HG03280 (cell line): Measurements from ENCODE around the gene HTD2.
"Not testable (repeated sequence)": the region's sequence is repeated elsewhere in the genome, so short reads cannot be mapped to it uniquely, and the experiment has no call there.

ENCODE experiments used
- ATAC-seq: cut with Tn5 transposase; IDR thresholded peaks from one replicate; pipeline ENCODE4 v1.9.1; 2021; ENCODE audit warnings: mild to moderate bottlenecking, moderate library complexity; ENCODE audit not compliant: unreplicated experiment

The HTD2 gene

DNA sequence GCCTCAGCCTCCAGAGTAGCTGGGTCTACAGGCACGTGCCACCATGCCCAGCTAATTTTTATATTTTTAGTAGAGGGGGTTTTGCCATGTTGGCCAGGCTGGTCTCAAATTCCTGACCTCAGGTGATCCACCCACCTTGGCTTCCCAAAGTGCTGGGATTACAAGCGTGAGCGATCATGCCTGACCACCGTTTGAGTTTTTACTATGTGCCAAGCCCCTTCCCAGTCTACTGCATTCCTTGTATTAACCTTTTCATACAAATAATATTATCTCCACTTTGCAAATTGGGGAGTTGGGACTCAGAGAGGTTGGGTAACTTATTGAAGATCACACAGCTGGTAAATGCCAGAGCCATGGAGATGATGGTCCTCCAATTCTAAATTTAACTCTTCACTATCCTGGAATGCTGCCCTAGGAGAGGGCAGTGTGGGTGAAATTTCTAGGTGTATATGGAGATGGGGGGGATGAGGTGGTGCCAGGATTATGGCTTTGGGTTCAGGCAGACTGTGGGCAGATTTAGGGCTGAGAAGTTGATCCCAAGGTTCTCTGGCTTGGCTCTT, 25.4 kb downstream of the HTD2 start:
- no peak for ATAC-seq

DNA sequence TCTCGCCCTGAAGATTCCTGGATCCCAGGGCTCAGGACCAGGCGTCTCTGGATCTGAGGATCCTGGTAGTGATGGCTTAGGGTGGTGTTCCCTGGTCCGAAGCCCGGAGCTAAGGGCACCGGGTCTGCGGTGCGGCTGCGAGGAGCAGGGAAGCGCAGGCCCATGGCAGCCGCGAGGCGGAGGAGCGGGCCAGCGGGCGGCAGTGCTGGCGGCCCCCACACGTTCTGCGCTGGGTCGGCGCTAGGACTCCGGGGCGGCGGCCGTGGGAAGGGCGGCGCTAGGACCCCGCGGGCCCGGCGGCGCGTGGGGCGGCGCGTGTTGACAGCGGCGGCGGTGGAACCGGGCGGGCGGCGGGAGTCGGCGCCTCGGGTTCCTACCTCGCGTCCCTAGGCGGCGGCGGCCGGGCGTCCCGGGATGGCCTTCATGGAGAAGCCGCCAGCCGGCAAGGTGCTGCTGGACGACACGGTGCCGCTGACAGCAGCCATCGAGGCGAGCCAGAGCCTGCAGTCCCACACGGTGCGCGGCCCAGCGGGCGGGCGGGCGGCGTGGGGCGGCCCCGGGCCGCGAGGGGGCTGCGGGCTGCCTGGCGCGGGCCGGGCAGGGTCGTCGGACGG, 26.4 kb downstream of the HTD2 start, which contains the start of gene PXK:
Gene PXK (plus strand): TSS at position 318 of the 614 bp plus-strand sequence. CDS start 97 bp downstream, at position 415.
- peak; percentile 86 for ATAC-seq

GRCh38 chr3:58333206-58334012, 27.1 kb downstream of the HTD2 start:
- peak; percentile 36 for ATAC-seq

DNA sequence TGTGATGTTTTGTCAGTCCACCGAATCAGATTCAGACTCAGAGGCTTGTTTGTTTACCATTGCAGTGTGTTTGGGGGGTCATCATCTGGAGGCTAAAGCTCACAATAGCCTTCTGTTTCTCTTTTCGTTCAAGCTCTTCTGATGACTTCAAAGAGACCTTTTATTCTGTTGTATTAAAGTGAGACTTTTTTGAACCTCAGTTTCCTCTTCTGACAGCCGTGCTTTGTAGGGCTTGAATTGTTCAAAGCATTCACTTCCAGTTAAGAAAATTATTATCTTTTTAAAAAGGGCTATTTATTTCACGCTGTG, 27.6 kb downstream of the HTD2 start:
- no peak for ATAC-seq

DNA sequence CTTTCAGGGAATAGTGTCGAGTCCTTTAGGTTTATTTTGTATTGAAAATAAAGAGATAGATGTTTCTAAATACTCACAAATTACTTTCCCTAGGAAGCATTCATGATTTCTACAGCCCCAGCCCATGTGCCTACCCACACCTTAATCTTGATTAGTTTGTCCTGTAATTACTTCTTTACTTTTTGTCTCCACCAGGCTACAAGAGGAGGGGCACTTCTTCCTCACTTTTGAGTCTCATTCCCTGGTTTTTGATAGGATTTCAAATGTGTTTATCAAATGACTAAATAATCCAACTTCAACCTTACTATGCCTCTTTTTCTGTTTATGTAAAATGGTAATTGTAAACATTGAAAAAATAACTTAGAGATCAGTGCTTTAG, 28.2 kb downstream of the HTD2 start:
- no peak for ATAC-seq

GRCh38 chr3:58335652-58335947, 29.3 kb downstream of the HTD2 start:
- ATAC-seq = no peak

- ATAC-seq = no peak
Measured at GRCh38 chr3:58336135-58336882, 30.0 kb downstream of the HTD2 start.

DNA sequence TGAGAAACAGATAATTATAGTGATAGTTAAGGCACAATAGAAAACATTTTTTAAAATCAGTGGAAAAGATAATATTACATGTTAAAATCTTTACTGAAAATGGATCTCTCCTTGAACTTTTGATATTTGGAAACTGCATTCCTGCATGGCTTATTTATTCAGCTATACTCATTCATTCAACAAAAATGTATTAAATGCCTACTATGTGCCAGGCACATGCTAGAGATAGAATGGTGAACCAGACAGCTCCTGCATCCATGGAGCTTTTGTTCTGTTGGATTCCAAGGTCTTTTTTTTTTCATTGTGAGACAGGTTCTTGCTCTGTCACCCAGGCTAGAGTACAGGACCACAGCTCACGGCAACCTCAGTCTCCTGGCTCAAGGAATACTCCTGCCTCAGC, 30.9 kb downstream of the HTD2 start:
- ATAC-seq = no peak

DNA sequence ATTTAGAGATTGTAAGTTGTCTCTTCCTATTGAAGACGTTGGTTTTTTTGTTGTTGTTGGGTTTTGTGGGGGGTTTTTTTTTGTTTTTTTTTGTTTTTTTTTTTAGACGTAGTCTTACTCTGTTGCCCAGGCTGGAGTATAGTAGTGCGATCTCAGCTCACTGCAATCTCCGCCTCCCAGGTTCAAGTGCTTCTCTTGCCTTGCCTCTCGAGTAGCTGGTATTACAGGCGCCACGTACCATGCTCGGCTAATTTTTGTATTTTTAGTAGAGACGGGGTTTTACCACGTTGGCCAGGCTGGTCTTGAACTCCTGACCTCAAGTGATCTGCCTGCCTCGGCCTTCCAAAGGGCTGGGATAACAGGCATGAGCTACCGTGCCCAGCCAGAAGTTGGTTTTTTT, 32.8 kb downstream of the HTD2 start:
- not testable (repeated sequence) for ATAC-seq

DNA sequence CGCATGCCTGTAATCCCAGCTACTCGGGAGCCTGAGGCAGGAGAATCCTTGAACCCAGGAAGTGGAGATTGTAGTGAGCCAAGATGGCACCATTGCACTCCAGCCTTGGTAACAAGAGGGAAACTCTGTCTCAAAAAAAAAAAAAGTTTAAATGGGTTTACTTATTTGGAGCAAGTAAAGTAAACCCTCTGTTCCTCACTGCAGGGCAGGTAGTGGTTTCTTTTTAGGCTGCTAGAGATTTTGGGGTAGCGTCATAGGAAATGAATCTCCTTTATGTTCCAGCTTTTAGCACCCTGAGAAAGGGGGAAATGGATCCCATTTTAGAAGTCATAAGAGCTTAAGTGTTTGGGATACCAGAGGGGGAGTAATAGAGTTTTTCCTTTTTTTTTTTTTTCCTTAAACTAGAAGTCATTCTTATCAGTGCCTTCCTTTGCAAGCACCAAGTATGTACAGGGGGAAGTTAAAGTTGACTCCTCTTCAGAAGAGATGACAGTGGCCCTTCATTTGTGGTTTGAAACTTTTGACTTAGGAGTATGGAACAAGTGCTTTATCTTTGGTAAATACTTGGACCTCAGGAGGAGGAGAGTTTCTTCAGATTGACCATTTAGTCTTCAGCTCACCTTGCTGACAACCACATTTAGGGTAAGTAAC, 34.4 kb downstream of the HTD2 start:
- no peak for ATAC-seq

DNA sequence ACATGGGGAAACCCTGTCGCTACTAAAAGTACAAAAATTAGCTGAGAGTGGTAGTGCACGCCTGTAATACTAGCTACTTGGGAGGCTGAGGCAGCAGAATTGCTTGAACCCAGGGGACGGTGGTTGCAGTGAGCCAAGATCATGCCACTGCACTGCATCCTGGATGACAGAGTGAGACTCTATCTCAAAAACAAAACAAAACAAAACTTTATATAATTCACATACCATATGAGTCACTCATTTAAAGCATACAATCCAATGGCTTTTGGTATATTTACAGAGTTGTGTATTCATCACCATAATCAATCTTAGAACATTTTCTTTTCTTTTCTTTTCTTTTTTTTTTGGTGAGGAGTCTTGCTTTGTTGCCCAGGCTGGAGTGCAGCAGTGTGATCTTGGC, 35.1 kb downstream of the HTD2 start:
- no peak for ATAC-seq

DNA sequence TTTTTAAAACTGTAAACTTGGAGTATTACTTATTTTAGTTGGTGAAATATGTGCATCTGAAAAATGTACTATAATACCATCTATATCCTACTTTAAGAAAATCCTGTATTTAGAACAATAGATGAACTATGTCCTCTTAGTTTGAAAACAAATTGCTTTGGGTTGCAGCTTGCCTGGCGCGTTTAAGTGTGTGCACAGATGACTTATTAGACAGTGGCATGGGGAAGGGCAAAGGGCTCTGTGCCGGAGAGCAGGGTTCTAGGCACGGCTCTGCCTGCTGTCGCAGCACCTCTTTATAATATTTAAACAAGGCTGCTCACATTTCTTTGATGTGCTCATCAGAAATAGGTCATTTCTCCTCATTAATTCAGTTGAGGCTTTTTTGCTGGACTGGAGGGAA, 36.4 kb downstream of the HTD2 start:
- no peak for ATAC-seq

DNA sequence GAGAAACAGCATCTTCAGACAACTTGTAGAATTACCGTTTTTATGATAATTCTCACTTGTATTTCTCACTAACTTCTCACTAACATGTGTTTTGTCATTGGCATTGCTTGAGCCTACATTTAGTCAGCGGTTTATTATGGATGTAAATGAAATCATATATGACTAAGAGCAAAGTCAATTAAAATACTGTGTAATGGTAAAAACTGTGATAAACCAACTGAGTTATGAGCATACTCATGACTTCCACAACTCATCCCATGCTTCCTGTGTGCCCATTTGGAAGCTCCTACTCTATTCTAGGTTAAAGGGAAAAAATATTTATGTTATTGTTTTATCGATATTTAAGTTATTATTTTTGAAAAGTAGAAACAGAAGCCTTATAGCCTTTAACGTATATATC, 39.1 kb downstream of the HTD2 start:
- ATAC-seq = no peak

GRCh38 chr3:58346368-58346767, 40.0 kb downstream of the HTD2 start:
- no peak for ATAC-seq

DNA sequence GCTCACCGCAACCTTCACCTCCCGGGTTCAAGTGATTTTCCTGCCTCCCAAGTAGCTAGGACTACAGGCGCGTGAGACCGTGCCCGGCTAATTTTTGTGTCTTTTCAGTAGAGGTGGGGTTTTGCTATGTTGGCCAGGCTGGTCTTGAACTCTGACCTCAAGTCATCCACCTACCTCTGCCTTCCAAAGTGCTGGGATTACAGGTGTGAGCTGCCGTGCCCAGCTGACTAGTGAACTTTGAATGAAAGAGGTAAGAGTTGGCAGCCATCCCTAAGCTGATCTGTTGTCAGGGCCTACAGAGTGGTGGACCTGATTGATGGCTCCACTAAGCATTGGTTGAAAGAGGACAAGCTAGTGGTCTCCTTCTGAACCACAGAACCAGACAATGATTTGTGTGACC, 41.7 kb downstream of the HTD2 start:
- ATAC-seq = no peak

GRCh38 chr3:58349792-58350626, 43.7 kb downstream of the HTD2 start:
- ATAC-seq = peak; percentile 77

DNA sequence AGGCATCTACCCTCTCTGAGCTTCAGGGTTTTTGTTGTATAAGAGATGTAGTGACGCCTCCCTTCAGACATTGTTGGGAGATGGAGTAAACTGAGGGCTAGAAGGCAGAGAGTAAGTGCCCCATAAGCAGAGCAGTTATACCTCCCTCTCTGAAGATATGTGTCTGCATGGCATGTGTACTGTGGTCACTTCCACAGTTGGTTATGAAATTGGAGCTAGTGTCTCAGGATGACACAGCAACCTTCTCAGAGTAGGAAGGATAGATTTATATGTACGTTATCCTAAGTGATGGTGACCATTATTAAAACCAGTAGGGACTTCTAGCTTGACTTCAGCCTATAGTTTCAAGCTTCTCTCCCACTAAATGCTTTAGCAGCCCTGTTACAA, 44.3 kb downstream of the HTD2 start:
- ATAC-seq = no peak

DNA sequence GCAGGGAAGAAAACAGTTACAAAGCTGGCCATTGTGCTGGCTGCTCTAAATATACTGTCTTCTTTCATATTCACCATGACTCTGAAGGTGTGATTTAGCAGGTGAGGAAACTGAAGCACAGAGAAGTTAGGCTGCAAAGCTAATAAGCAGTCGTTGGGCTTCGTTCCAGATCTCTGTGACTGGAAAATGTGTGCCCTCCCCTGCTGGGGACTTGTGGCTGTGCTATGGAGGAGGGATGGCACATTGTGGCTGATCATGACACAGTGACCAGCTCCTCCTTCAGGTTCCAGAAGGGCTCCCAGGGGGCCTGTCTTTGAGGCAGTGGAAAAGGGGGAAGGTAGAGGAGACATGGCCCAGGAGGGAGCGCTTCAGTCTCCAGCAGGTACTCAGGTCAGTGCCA, 45.6 kb downstream of the HTD2 start:
- ATAC-seq = no peak

GRCh38 chr3:58352626-58353025, 46.3 kb downstream of the HTD2 start:
- no peak for ATAC-seq

GRCh38 chr3:58353722-58354553, 47.6 kb downstream of the HTD2 start:
- ATAC-seq = no peak
